ENCODE results near the gene TMCO4.
A peak's percentile ranks its signal among the peaks of the same experiment; 100 is the strongest.

The TMCO4 gene

DNA sequence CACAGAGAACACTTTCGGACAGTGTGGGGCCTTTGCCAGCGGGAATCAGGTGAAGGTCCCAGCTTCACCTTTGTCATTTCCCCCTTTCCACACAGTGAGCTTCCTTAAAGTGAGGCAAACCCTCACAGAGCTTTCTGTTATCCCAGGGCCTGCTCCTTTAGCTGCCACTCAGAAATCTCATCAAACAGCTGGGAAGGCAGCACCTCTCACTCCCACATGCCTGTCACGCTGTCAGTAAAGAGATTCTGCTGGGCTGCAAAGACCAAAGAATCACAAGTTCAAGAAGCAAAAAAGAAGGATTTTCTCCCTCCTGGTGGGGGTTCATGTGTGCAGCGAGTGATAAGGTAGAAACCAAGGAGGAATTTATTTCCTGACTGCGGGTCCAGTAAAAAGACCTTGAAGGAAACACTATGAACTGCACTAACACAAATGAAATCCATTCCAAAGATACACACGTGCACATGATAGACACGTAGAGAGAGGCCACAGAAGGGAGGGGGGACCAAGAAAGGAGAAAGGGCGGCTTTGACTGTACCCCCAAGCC lies 91.1 kb downstream of the TMCO4 start:
- Histone ChIP-seq H4K20me1 (ENCODE audit: insufficient read depth, low read length) (no peaks in the 10 kb centered on the region), H3K4me2 (ENCODE audit: low read length) (no peak overlapping the region), H3K4me1 (ENCODE audit: low read length) (peaks cover 20% of the 10 kb centered on the region), H3K27ac (ENCODE audit: low read length) (no peak overlapping the region), H2AFZ (ENCODE audit: low read depth, low read length) (no peak overlapping the region), H3K4me3 (ENCODE audit: low read length) (no peak overlapping the region), H3K79me2 (ENCODE audit: low read length) (no peaks in the 10 kb centered on the region), H3K9ac (ENCODE audit: low read length) (no peak overlapping the region), H3K27me3 (ENCODE audit: low read depth, low read length) (no peaks in the 10 kb centered on the region), H3K9me3 (ENCODE audit: insufficient read depth, low read length) (no peaks in the 10 kb centered on the region), H3K36me3 (replicated peaks; ENCODE audit: low read depth, low read length) (peaks cover 5% of the 10 kb centered on the region)
- no peak for TF ChIP-seq EZH2phosphoT487 (IDR thresholded peaks at IDR 0.05; ENCODE audit: low read depth)
- TF ChIP-seq, protein P1, sequence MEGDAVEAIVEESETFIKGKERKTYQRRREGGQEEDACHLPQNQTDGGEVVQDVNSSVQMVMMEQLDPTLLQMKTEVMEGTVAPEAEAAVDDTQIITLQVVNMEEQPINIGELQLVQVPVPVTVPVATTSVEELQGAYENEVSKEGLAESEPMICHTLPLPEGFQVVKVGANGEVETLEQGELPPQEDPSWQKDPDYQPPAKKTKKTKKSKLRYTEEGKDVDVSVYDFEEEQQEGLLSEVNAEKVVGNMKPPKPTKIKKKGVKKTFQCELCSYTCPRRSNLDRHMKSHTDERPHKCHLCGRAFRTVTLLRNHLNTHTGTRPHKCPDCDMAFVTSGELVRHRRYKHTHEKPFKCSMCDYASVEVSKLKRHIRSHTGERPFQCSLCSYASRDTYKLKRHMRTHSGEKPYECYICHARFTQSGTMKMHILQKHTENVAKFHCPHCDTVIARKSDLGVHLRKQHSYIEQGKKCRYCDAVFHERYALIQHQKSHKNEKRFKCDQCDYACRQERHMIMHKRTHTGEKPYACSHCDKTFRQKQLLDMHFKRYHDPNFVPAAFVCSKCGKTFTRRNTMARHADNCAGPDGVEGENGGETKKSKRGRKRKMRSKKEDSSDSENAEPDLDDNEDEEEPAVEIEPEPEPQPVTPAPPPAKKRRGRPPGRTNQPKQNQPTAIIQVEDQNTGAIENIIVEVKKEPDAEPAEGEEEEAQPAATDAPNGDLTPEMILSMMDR (IDR thresholded peaks at IDR 0.05; ENCODE audit: low read depth, low read length) = no peak

DNA sequence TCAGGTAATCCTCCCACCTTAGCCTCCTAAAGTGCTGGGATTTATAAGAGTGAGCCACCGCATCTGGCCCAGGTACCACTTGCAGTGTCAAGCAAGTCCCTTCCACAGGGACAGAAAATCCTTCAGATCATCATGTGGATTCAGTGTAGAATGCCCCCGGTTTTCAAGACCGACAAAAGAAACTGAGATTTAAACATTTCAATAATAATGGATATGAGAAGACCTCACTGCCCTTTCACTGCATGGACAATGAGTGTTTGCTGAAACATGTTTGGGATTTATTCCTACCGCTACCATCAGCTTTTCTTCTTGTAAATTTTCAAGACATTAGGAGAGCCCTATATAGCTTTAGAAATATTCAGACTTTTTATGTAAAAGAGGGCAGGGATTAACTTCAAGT lies 93.6 kb downstream of the TMCO4 start:
- Histone ChIP-seq H3K4me1 (ENCODE audit: low read length) (peaks cover 11% of the 10 kb centered on the region), H2AFZ (ENCODE audit: low read depth, low read length) (no peak overlapping the region), H3K9me3 (ENCODE audit: insufficient read depth, low read length) (no peaks in the 10 kb centered on the region), H3K27ac (ENCODE audit: low read length) (no peak overlapping the region), H3K4me2 (ENCODE audit: low read length) (no peak overlapping the region), H3K27me3 (ENCODE audit: low read depth, low read length) (no peaks in the 10 kb centered on the region), H3K36me3 (replicated peaks; ENCODE audit: low read depth, low read length) (peaks cover 5% of the 10 kb centered on the region), H3K79me2 (ENCODE audit: low read length) (no peaks in the 10 kb centered on the region), H3K9ac (ENCODE audit: low read length) (no peak overlapping the region), H3K4me3 (ENCODE audit: low read length) (no peak overlapping the region), H4K20me1 (ENCODE audit: insufficient read depth, low read length) (no peaks in the 10 kb centered on the region)
- TF ChIP-seq, protein P1 (IDR thresholded peaks at IDR 0.05; ENCODE audit: low read depth, low read length) = no peak
- TF ChIP-seq EZH2phosphoT487 (IDR thresholded peaks at IDR 0.05; ENCODE audit: low read depth) = no peak

DNA sequence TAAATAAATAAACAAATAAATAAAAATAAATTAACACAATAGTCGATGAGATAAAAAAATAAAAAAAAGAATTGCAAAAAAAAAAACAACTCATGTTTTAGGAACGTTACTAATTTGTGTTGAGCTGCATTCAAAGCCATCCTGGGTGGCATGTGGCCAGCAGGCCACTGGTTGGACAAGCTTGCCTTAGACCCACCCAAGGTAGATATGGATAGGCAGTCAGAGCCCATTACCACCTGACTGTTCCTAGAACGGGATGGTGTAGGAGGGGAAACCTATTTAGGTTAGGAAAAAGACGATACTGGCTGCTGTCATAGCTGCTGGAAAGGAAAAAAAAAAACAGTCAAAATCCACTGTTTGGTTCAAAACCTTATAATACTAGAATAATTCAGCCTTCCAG lies 94.3 kb downstream of the TMCO4 start:
- no peaks in the 10 kb centered on the region for H3K79me2 ChIP-seq (ENCODE audit: low read length)
- H3K4me1 ChIP-seq (ENCODE audit: low read length) = peaks cover 4% of the 10 kb centered on the region
- no peak for TF ChIP-seq EZH2phosphoT487 (IDR thresholded peaks at IDR 0.05; ENCODE audit: low read depth)
- TF ChIP-seq, protein P1 (IDR thresholded peaks at IDR 0.05; ENCODE audit: low read depth, low read length) = no peak
- H2AFZ ChIP-seq (ENCODE audit: low read depth, low read length) = no peak overlapping the region
- H3K4me3 ChIP-seq (ENCODE audit: low read length) = no peak overlapping the region
- no peak overlapping the region for H3K9ac ChIP-seq (ENCODE audit: low read length)
- no peak overlapping the region for H3K27ac ChIP-seq (ENCODE audit: low read length)
- no peak overlapping the region for H3K4me2 ChIP-seq (ENCODE audit: low read length)
- H3K36me3 ChIP-seq (replicated peaks; ENCODE audit: low read depth, low read length) = peaks cover 2% of the 10 kb centered on the region
- H4K20me1 ChIP-seq (ENCODE audit: insufficient read depth, low read length) = no peaks in the 10 kb centered on the region
- no peaks in the 10 kb centered on the region for H3K27me3 ChIP-seq (ENCODE audit: low read depth, low read length)
- no peaks in the 10 kb centered on the region for H3K9me3 ChIP-seq (ENCODE audit: insufficient read depth, low read length)

DNA sequence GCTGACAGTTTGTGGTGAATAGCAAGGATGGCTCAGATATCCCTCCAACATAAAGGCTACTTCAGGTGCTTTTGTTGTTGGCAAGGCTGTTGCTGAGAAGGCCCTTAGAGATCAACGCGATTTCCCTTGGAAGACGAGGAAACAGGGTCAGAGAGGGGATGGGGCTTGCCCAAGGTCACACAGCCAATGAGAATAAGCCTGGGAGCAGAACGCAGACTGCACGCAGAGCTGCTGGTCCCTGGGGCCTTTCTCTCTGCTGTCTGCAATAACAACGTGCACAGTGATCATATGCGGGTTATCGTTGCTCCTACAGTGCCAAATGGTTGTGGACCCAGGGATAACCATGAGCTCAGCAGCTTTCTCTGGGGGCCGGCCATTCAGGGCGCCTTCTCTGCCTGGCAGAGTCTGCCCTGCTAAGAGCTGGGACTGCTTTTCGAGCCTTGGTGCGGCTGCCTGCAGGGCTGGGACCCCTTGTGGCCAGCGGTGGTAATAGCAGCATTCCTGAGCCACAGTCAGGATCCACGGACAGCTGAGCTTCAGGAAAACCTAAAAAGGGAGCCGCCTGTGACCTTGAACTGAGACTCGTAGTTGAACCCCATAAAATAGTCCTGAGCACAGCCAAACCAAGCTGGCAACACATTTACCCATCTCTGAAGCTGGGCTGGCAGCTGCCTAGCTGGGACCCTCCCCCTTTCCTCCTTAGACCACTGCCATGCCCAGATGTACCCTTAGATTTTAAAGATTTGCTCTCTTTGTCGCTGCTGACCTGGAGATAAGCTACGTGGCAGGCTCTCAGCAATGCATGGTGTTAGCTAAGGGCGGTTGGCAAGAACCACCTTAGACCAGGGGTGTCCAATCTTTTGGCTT lies 95.2 kb downstream of the TMCO4 start:
- Histone ChIP-seq H3K36me3 (replicated peaks; ENCODE audit: low read depth, low read length) (no peaks in the 10 kb centered on the region), H3K9me3 (ENCODE audit: insufficient read depth, low read length) (no peaks in the 10 kb centered on the region), H4K20me1 (ENCODE audit: insufficient read depth, low read length) (no peaks in the 10 kb centered on the region), H3K4me2 (ENCODE audit: low read length) (no peak overlapping the region), H3K79me2 (ENCODE audit: low read length) (no peaks in the 10 kb centered on the region), H3K4me1 (ENCODE audit: low read length) (no peaks in the 10 kb centered on the region), H2AFZ (ENCODE audit: low read depth, low read length) (no peak overlapping the region), H3K9ac (ENCODE audit: low read length) (no peak overlapping the region), H3K4me3 (ENCODE audit: low read length) (no peak overlapping the region), H3K27ac (ENCODE audit: low read length) (no peak overlapping the region), H3K27me3 (ENCODE audit: low read depth, low read length) (no peaks in the 10 kb centered on the region)
- TF ChIP-seq, protein P1 (IDR thresholded peaks at IDR 0.05; ENCODE audit: low read depth, low read length) = peak; percentile 66
- TF ChIP-seq EZH2phosphoT487 (IDR thresholded peaks at IDR 0.05; ENCODE audit: low read depth) = no peak
